GM19238 (cell line): ENCODE measurements around the gene CHST8.

Source experiments
- DNase-seq: peaks from one replicate; pipeline ENCODE4 v3.0.0; 2011; ENCODE audit warnings: low spot score; ENCODE audit not compliant: insufficient read length

The CHST8 gene

GRCh38 chr19:33673258-33673875 is 51.6 kb downstream of the CHST8 start:
- DNase-seq: no peak

- no peak for DNase-seq
Measured at GRCh38 chr19:33673996-33674625, 52.4 kb downstream of the CHST8 start.

GRCh38 chr19:33674626-33675367 is 53.0 kb downstream of the CHST8 start:
- no peak for DNase-seq

- DNase-seq: no peak
Measured at GRCh38 chr19:33675501-33676124, 53.9 kb downstream of the CHST8 start.

- no peak for DNase-seq
Measured at GRCh38 chr19:33676999-33677665, 55.4 kb downstream of the CHST8 start.

GRCh38 chr19:33677745-33678426 is 56.1 kb downstream of the CHST8 start:
- no peak for DNase-seq

- DNase-seq: no peak
Measured at GRCh38 chr19:33678796-33679585, 57.2 kb downstream of the CHST8 start.

GRCh38 chr19:33679696-33680095 is 57.9 kb downstream of the CHST8 start:
- DNase-seq: no peak

GRCh38 chr19:33681081-33681680 is 59.4 kb downstream of the CHST8 start:
- DNase-seq: no peak

- DNase-seq: no peak
Measured at GRCh38 chr19:33683881-33684537, 62.3 kb downstream of the CHST8 start.

GRCh38 chr19:33684538-33685232 is 62.9 kb downstream of the CHST8 start:
- DNase-seq: no peak

GRCh38 chr19:33685541-33685940 is 63.8 kb downstream of the CHST8 start:
- DNase-seq: no peak

GRCh38 chr19:33686262-33686661 is 64.5 kb downstream of the CHST8 start:
- DNase-seq: no peak

GRCh38 chr19:33686687-33687480 is 65.1 kb downstream of the CHST8 start:
- no peak for DNase-seq

GRCh38 chr19:33687481-33688170 is 65.9 kb downstream of the CHST8 start:
- no peak for DNase-seq

GRCh38 chr19:33688171-33688992 is 66.6 kb downstream of the CHST8 start:
- DNase-seq: no peak
